Measurements from ENCODE around the gene SLC24A2. TPM values are rescaled to one million over a fixed set of nuclear protein-coding genes. Genes with fewer than 3 reads are reported as not detected.

SLC24A2 gene
- total and polyA plus RNA-seq, 2 donors (not counting 3 experiments of a cell fraction or from before 2014, with no cell fraction given): not detected

DNA sequence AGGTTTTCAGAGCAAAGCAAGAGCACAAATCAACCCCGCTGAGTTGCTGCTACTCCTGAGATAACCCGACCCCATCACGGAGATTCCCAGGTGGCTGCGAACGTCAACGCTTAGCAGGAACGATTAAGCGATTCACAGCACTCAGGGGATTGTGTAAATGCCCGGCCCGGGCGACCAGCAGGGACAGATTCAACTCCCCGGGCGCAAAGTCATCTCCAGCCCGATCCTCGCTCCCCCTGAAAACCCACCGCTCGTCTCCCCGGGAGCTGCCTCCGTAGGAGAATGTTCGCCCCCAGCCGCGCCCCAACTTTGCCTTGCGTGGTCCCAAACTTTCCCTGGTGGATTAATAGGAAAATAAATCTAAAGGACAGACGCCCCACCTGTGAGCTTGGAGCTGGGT lies 685 bp downstream of the SLC24A2 start:
- dilution Hi-C loops (cut with MboI; ENCODE audit: extremely low pct_ligation_motif_present, low sequenced_read_pairs): no loop called here
- H3K4me2 ChIP-seq (ENCODE audit: insufficient read depth, low read length): no peak overlapping the region
- H4K20me1 ChIP-seq (replicated peaks; ENCODE audit: control insufficient read depth, extremely low read depth, insufficient read depth, low read length): peaks cover 2% of the 10 kb centered on the region
- TF ChIP-seq EZH2 (IDR thresholded peaks at IDR 0.05; ENCODE audit: borderline replicate concordance, low read depth, low read length, severe bottlenecking) (no peak), MYC (IDR thresholded peaks at IDR 0.05; ENCODE audit: low read depth, low read length) (no peak), JUN (IDR thresholded peaks at IDR 0.05; ENCODE audit: borderline replicate concordance, insufficient read depth, insufficient read length, low read depth) (no peak), GATA2 (IDR thresholded peaks at IDR 0.05; ENCODE audit: insufficient read depth, insufficient read length, low read depth, low read length) (no peak), POLR2A (IDR thresholded peaks at IDR 0.05; ENCODE audit: low read depth, low read length) (no peak), FOS (IDR thresholded peaks at IDR 0.05; ENCODE audit: borderline replicate concordance, insufficient read depth, low read length) (no peak)
- TF ChIP-seq, protein P1, sequence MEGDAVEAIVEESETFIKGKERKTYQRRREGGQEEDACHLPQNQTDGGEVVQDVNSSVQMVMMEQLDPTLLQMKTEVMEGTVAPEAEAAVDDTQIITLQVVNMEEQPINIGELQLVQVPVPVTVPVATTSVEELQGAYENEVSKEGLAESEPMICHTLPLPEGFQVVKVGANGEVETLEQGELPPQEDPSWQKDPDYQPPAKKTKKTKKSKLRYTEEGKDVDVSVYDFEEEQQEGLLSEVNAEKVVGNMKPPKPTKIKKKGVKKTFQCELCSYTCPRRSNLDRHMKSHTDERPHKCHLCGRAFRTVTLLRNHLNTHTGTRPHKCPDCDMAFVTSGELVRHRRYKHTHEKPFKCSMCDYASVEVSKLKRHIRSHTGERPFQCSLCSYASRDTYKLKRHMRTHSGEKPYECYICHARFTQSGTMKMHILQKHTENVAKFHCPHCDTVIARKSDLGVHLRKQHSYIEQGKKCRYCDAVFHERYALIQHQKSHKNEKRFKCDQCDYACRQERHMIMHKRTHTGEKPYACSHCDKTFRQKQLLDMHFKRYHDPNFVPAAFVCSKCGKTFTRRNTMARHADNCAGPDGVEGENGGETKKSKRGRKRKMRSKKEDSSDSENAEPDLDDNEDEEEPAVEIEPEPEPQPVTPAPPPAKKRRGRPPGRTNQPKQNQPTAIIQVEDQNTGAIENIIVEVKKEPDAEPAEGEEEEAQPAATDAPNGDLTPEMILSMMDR (IDR thresholded peaks at IDR 0.05; ENCODE audit: extremely low read depth in 1 of 2, insufficient read depth in 1 of 2, low read depth in 1 of 2, low read length in 2 of 2): no peak
- TF ChIP-seq, protein P2, sequence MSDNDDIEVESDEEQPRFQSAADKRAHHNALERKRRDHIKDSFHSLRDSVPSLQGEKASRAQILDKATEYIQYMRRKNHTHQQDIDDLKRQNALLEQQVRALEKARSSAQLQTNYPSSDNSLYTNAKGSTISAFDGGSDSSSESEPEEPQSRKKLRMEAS (IDR thresholded peaks at IDR 0.05; ENCODE audit: insufficient read depth, insufficient read length): no peak
- H3K27ac ChIP-seq (ENCODE audit: insufficient read depth, low read depth, low read length): no peak overlapping the region
- no peak overlapping the region for H3K4me3 ChIP-seq (replicated peaks in 1 of 3; ENCODE audit: insufficient read depth in 1 of 3, low read depth in 1 of 3, low read length in 3 of 3)
- no peaks in the 10 kb centered on the region for H3K4me1 ChIP-seq (ENCODE audit: control insufficient read depth, extremely low read depth, insufficient read depth, low read length)
- no peaks in the 10 kb centered on the region for H3K79me2 ChIP-seq (ENCODE audit: control insufficient read depth, insufficient read depth, low read length)
- no peak overlapping the region for H2AFZ ChIP-seq (ENCODE audit: low read depth, low read length)
- intact Hi-C loops (cut with micrococcal nuclease): no loop called here
- CTCF ChIA-PET: no interaction called here
- H3K9me3 ChIP-seq (replicated peaks; ENCODE audit: control insufficient read depth, insufficient read depth, low read length): no peaks in the 10 kb centered on the region
- no peaks in the 10 kb centered on the region for H3K9me1 ChIP-seq (replicated peaks; ENCODE audit: control insufficient read depth, extremely low read depth, insufficient read depth, low read length)
- no peak overlapping the region for H3K9ac ChIP-seq (replicated peaks; ENCODE audit: extremely low read depth, insufficient read depth, low read length)
- FAIRE-seq: no peak
- no TSS peak for BruUV-seq (replicated peaks)
- H3K36me3 ChIP-seq (ENCODE audit: control insufficient read depth in 2 of 2, extremely low read depth in 1 of 2, insufficient read depth in 2 of 2, low read length in 2 of 2): no peaks in the 10 kb centered on the region
- no peak for DNase-seq (ENCODE audit: low read depth, low spot score)
- H3K27me3 ChIP-seq (ENCODE audit: control insufficient read depth in 2 of 2, insufficient read depth in 2 of 2, low read length in 2 of 2): peaks cover 16 to 29% of the 10 kb centered on the region in 2 experiments
- POLR2A ChIA-PET: no interaction called here

All from endothelial cell of umbilical vein (primary cell).